DMS79 treated with DMSO at 0.1 percent for 48 hours (cell line): ENCODE data around the gene PER3.

ENCODE experiments used
- DNase-seq: peaks from one replicate; lab custom pipeline; 2025; lab: John Stamatoyannopoulos, UW

The PER3 gene

GRCh38 chr1:7783826-7784491, at the start of gene PER3:
PER3 (plus strand) TSS chr1:7784291; CDS start chr1:7784878, 587 bp downstream.
- peak; percentile 96 for DNase-seq

- DNase-seq = no peak
Observed at GRCh38 chr1:7738044-7738443, 46.0 kb upstream of the PER3 start.

- DNase-seq = no peak
Observed at GRCh38 chr1:7743346-7743745, 40.7 kb upstream of the PER3 start.

GRCh38 chr1:7744882-7745281, 39.2 kb upstream of the PER3 start:
- no peak for DNase-seq

- no peak for DNase-seq
Observed at GRCh38 chr1:7745783-7746182, 38.3 kb upstream of the PER3 start.

- DNase-seq = no peak
Observed at GRCh38 chr1:7747605-7748004, 36.5 kb upstream of the PER3 start.

GRCh38 chr1:7749126-7749525, 35.0 kb upstream of the PER3 start:
- no peak for DNase-seq

- DNase-seq = no peak
Observed at GRCh38 chr1:7751174-7751573, 32.9 kb upstream of the PER3 start.

- DNase-seq = peak; percentile 73
Observed at GRCh38 chr1:7752512-7753417, 31.3 kb upstream of the PER3 start.

- no peak for DNase-seq
Observed at GRCh38 chr1:7753641-7754040, 30.4 kb upstream of the PER3 start.

GRCh38 chr1:7754234-7754633, 29.9 kb upstream of the PER3 start:
- no peak for DNase-seq

GRCh38 chr1:7755448-7755847, 28.6 kb upstream of the PER3 start:
- DNase-seq = no peak

GRCh38 chr1:7760245-7760644, 23.8 kb upstream of the PER3 start:
- DNase-seq = no peak

- no peak for DNase-seq
Observed at GRCh38 chr1:7761103-7761502, 23.0 kb upstream of the PER3 start.

- DNase-seq = no peak
Observed at GRCh38 chr1:7767176-7767575, 16.9 kb upstream of the PER3 start.

GRCh38 chr1:7768583-7768982, 15.5 kb upstream of the PER3 start:
- no peak for DNase-seq

GRCh38 chr1:7769673-7770412, 14.2 kb upstream of the PER3 start:
- DNase-seq = no peak

- no peak for DNase-seq
Observed at GRCh38 chr1:7770669-7770996, 13.5 kb upstream of the PER3 start.

GRCh38 chr1:7770997-7771822, 12.9 kb upstream of the PER3 start, which contains the start of gene VAMP3:
VAMP3 (plus strand) TSS chr1:7771296; CDS start chr1:7771384, 88 bp downstream.
- DNase-seq = peak; percentile 75

- DNase-seq = no peak
Observed at GRCh38 chr1:7771823-7772299, 12.2 kb upstream of the PER3 start.

GRCh38 chr1:7777591-7777990, 6.5 kb upstream of the PER3 start:
- DNase-seq = no peak
